SJCRH30 (cell line): ENCODE data around the gene SRRT. TPM values are rescaled to one million over a fixed set of nuclear protein-coding genes. Genes with fewer than 3 reads are reported as not detected.

Experiments used
- total RNA-seq: library from RNA; depleted of rRNA; stranded (reverse); fragments of >200 nt; shearing (Covaris generic); gene quantifications from 2 replicates; pipeline ENCODE4 v1.2.3, GENCODE V29; 2014; rRNA removed

Gene SRRT
- total RNA-seq, 1 experiment from 2014 or later: 156 TPM

Other genes with a start within 250 kb of the SRRT start
- gene TFR2, start 233.6 kb upstream of the SRRT start, total RNA-seq: not detected in 2 replicates
- not detected in 2 replicates for gene ACTL6B, start 218.7 kb upstream of the SRRT start, total RNA-seq
- 105 and 112 TPM in 2 replicates for gene GNB2, start 201.4 kb upstream of the SRRT start, total RNA-seq
- 17.8 and 22.6 TPM in 2 replicates for gene GIGYF1, start 180.9 kb upstream of the SRRT start, total RNA-seq
- gene POP7, start 169.0 kb upstream of the SRRT start, total RNA-seq: 63.9 and 67.9 TPM in 2 replicates
- not detected in 2 replicates for gene EPO, start 154.6 kb upstream of the SRRT start, total RNA-seq
- not detected in 2 replicates for gene ZAN, start 141.5 kb upstream of the SRRT start, total RNA-seq
- 61.7 and 62.3 TPM in 2 replicates for gene EPHB4, start 47.6 kb upstream of the SRRT start, total RNA-seq
- 12.2 and 15.0 TPM in 2 replicates for gene SLC12A9, start 22.4 kb upstream of the SRRT start, total RNA-seq
- 42.1 and 49.3 TPM in 2 replicates for gene TRIP6, start 7.7 kb upstream of the SRRT start, total RNA-seq
- gene UFSP1, start 14.6 kb downstream of the SRRT start, total RNA-seq: 5.5 and 6.1 TPM in 2 replicates
- gene ACHE, start 20.8 kb downstream of the SRRT start, total RNA-seq: 1.3 and 1.5 TPM in 2 replicates
- gene MUC3A, start 74.4 kb downstream of the SRRT start, total RNA-seq: 0.02 TPM in 1 of 2 replicates, not detected in the other
- gene MUC12, start 94.5 kb downstream of the SRRT start, total RNA-seq: 1.2 and 2.1 TPM in 2 replicates
- gene MUC17, start 145.0 kb downstream of the SRRT start, total RNA-seq: not detected in 2 replicates
- 6.7 and 8.3 TPM in 2 replicates for gene TRIM56, start 210.4 kb downstream of the SRRT start, total RNA-seq